ENCODE data around the gene MAFG. TPM values are rescaled to one million over a fixed set of nuclear protein-coding genes. Genes with fewer than 3 reads are reported as not detected.
A peak's percentile ranks its signal among the peaks of the same experiment; 100 is the strongest.

The MAFG gene
- total and polyA plus RNA-seq, 2 of the 13 experiments (the other 11 are each of a cell fraction or from before 2014, with no cell fraction given) = 14.5 to 20.0 TPM

DNA sequence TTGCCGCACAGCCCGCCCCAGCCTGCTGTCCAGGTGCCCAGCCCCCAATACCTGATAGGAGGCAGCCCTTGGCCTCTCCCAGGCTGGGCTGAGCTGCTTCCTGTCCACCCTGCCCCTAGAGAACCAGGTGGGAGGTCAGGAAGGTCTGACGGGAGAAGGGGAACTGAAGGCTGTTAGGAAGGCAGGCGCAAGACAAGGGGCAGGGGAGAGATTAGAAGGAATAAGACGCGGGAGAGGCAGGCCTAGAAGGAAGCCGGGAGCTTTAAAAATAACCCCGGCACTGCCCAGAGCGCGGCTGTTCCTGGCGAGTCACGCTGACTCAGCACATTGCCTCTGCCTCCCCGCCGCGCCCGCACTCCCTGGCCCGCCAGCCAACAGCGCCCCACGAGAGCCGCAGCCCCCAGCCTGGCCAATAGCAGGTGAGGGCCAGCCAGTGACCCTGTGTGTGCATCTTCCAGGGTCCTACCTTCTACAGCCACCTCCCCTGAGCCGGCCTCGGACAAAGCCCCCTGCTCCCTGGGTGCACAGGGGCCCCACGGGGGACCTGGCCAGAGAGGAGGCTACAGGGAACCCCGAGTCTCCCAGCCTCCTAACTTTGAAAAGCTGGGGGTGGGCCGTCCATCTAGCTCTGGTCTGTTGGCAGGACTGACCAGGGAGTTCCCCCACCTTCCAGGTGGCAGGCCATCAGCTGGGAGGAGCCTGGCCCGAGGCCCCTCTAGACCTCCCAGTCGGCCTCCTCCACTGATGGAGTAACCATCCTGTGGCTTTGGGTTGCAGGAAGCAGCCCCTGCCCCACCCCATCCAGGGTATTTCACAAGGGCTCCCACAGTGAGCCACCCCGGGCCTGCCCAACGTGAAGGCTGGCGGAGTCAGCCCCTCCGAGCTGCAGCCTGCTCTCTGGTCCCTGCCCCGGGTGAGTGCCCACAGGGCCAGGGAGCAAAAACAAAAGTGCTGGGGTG, 4.0 kb downstream of the MAFG start:
- in situ Hi-C loops (cut with HindIII; ENCODE audit: extremely low pct_ligation_motif_present, low pct_unique_long_range_greater_than_20kb) = no loop called here
- Histone ChIP-seq H3K9ac (ENCODE audit: insufficient read depth, low read depth, low read length) (no peak overlapping the region), H3K27me3 (ENCODE audit: control insufficient read depth in 1 of 2, insufficient read depth in 2 of 2, low read length in 2 of 2) (no peaks in the 10 kb centered on the region), H3K36me3 (replicated peaks in 1 of 2; ENCODE audit: control insufficient read depth in 1 of 2, insufficient read depth in 2 of 2, low read length in 2 of 2) (peaks cover 21 to 29% of the 10 kb centered on the region in 2 experiments), H3K4me3 (replicated peaks in 1 of 3; ENCODE audit: insufficient read depth in 1 of 3, low read depth in 2 of 3, low read length in 3 of 3) (no peak overlapping the region), H3K79me2 (ENCODE audit: insufficient read depth, low read length) (peaks cover 74% of the 10 kb centered on the region), H3K4me1 (ENCODE audit: insufficient read depth, low read length) (peaks cover 42% of the 10 kb centered on the region), H4K20me1 (ENCODE audit: insufficient read depth, low read length) (peaks cover 28% of the 10 kb centered on the region), H3K9me3 (ENCODE audit: low read length) (no peaks in the 10 kb centered on the region), H3K4me2 (ENCODE audit: low read depth, low read length) (peak overlapping the region; percentile 15; the same call in 1 of the 2 replicates), H2AFZ (ENCODE audit: low read length) (no peak overlapping the region), H3K27ac (ENCODE audit: extremely low read length, insufficient read depth, low read length) (peak overlapping the region; percentile 67)
- no TSS peak for BruUV-seq (replicated peaks)
- DNase-seq (ENCODE audit: low spot score) (no peak), ATAC-seq (no peak), FAIRE-seq (no peak)
- ChIA-PET POLR2A (interaction anchor here (0.5 to 6.1 kb wide), 10 partner anchors 9 to 100 kb away, joined by 3 to 71 read pairs (median 3); partner anchors contain the start of genes CENPX, LRRC45, PCYT2 and PYCR1), CTCF (ENCODE audit: low intra/inter-chr PET ratio, low total read pairs) (no interaction called here)
- 96% methylated on average over 22 of the region's 32 CpGs for WGBS (ENCODE audit: low lambda C conversion rate)
- intact Hi-C loops (cut with micrococcal nuclease; ENCODE audit: unreplicated experiment) = no loop called here
- TF ChIP-seq SRY (CRISPR knock-in tag; IDR thresholded peaks at IDR 0.05) = no peak
- peak; percentile 97 to 99 for TF ChIP-seq MAFK (conservative IDR thresholded peaks at IDR 0.05 in 1 of 2, IDR thresholded peaks at IDR 0.05 in 1 of 2; ENCODE audit: low read length in 2 of 2)
- TF ChIP-seq AGO2 (optimal IDR thresholded peaks at IDR 0.05; ENCODE audit: low read depth, low read length) = peak; percentile 73
- TF ChIP-seq, protein P1, sequence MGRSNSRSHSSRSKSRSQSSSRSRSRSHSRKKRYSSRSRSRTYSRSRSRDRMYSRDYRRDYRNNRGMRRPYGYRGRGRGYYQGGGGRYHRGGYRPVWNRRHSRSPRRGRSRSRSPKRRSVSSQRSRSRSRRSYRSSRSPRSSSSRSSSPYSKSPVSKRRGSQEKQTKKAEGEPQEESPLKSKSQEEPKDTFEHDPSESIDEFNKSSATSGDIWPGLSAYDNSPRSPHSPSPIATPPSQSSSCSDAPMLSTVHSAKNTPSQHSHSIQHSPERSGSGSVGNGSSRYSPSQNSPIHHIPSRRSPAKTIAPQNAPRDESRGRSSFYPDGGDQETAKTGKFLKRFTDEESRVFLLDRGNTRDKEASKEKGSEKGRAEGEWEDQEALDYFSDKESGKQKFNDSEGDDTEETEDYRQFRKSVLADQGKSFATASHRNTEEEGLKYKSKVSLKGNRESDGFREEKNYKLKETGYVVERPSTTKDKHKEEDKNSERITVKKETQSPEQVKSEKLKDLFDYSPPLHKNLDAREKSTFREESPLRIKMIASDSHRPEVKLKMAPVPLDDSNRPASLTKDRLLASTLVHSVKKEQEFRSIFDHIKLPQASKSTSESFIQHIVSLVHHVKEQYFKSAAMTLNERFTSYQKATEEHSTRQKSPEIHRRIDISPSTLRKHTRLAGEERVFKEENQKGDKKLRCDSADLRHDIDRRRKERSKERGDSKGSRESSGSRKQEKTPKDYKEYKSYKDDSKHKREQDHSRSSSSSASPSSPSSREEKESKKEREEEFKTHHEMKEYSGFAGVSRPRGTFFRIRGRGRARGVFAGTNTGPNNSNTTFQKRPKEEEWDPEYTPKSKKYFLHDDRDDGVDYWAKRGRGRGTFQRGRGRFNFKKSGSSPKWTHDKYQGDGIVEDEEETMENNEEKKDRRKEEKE (IDR thresholded peaks at IDR 0.05) = no peak
- peak; percentile 78; the same call in 1 of the 2 replicates for TF ChIP-seq MAFG (CRISPR knock-in tag; IDR thresholded peaks at IDR 0.05)
- TF ChIP-seq NRL (CRISPR knock-in tag; IDR thresholded peaks at IDR 0.05; ENCODE audit: borderline replicate concordance) = peak; percentile 66; the same call in 1 of the 2 replicates
- TF ChIP-seq, protein P2, sequence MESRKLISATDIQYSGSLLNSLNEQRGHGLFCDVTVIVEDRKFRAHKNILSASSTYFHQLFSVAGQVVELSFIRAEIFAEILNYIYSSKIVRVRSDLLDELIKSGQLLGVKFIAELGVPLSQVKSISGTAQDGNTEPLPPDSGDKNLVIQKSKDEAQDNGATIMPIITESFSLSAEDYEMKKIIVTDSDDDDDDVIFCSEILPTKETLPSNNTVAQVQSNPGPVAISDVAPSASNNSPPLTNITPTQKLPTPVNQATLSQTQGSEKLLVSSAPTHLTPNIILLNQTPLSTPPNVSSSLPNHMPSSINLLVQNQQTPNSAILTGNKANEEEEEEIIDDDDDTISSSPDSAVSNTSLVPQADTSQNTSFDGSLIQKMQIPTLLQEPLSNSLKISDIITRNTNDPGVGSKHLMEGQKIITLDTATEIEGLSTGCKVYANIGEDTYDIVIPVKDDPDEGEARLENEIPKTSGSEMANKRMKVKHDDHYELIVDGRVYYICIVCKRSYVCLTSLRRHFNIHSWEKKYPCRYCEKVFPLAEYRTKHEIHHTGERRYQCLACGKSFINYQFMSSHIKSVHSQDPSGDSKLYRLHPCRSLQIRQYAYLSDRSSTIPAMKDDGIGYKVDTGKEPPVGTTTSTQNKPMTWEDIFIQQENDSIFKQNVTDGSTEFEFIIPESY (CRISPR knock-in tag; IDR thresholded peaks at IDR 0.05) = peak; percentile 51; the same call in 1 of the 2 replicates
- TF ChIP-seq ZNF768 (CRISPR knock-in tag; IDR thresholded peaks at IDR 0.05) = peak; percentile 18; the same call in 1 of the 2 replicates
- TF ChIP-seq, protein P3, sequence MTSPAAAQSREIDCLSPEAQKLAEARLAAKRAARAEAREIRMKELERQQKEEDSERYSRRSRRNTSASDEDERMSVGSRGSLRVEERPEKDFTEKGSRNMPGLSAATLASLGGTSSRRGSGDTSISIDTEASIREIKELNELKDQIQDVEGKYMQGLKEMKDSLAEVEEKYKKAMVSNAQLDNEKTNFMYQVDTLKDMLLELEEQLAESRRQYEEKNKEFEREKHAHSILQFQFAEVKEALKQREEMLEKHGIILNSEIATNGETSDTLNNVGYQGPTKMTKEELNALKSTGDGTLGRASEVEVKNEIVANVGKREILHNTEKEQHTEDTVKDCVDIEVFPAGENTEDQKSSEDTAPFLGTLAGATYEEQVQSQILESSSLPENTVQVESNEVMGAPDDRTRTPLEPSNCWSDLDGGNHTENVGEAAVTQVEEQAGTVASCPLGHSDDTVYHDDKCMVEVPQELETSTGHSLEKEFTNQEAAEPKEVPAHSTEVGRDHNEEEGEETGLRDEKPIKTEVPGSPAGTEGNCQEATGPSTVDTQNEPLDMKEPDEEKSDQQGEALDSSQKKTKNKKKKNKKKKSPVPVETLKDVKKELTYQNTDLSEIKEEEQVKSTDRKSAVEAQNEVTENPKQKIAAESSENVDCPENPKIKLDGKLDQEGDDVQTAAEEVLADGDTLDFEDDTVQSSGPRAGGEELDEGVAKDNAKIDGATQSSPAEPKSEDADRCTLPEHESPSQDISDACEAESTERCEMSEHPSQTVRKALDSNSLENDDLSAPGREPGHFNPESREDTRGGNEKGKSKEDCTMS (CRISPR knock-in tag; conservative IDR thresholded peaks at IDR 0.05) = no peak
- TF ChIP-seq, protein P4, sequence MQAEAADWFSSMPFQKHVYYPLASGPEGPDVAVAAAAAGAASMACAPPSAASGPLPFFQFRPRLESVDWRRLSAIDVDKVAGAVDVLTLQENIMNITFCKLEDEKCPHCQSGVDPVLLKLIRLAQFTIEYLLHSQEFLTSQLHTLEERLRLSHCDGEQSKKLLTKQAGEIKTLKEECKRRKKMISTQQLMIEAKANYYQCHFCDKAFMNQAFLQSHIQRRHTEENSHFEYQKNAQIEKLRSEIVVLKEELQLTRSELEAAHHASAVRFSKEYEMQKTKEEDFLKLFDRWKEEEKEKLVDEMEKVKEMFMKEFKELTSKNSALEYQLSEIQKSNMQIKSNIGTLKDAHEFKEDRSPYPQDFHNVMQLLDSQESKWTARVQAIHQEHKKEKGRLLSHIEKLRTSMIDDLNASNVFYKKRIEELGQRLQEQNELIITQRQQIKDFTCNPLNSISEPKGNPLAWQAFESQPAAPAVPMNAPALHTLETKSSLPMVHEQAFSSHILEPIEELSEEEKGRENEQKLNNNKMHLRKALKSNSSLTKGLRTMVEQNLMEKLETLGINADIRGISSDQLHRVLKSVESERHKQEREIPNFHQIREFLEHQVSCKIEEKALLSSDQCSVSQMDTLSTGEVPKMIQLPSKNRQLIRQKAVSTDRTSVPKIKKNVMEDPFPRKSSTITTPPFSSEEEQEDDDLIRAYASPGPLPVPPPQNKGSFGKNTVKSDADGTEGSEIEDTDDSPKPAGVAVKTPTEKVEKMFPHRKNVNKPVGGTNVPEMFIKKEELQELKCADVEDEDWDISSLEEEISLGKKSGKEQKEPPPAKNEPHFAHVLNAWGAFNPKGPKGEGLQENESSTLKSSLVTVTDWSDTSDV (CRISPR knock-in tag; IDR thresholded peaks at IDR 0.05) = 0 out of 2 replicates have a peak, but pooled peaks have one; percentile 57
- TF ChIP-seq MAFF (IDR thresholded peaks at IDR 0.05; ENCODE audit: low read depth, low read length) = peak; percentile 96
- no peak for TF ChIP-seq PHF8 (CRISPR knock-in tag; IDR thresholded peaks at IDR 0.05)

Data from HepG2 (cell line).